IMR-90 (cell line): ENCODE measurements around the gene TTC7B. TPM values are rescaled to one million over a fixed set of nuclear protein-coding genes. Genes with fewer than 3 reads are reported as not detected.

Experiments
- ATAC-seq: fragments of 200-7000 bp; cut with Tn5 transposase; 2 replicates; pipeline ENCODE4 v1.9.1; 2020; ENCODE audit warnings: low read depth, mild to moderate bottlenecking, moderate library complexity
- BruUV-seq: library from RNA; stranded (reverse); fragments of 400-500 nt; replicated peaks from 2 replicates; lab custom pipeline; 2021; lab: Mats Ljungman, UMichigan
- CTCF ChIA-PET: fragments of 300-600 bp; formaldehyde crosslinking; extraction: SDS; loops from one replicate; lab custom pipeline; 2021; ENCODE audit warnings: antibody characterized with exemption; lab: Yijun Ruan, JAX
- POLR2A ChIA-PET: fragments of 300-600 bp; sonication (Branson Sonifier 250); formaldehyde crosslinking; loops from one replicate; lab custom pipeline; 2022; ENCODE audit warnings: antibody characterized with exemption; ENCODE audit not compliant: unreplicated experiment; lab: Charles Lee
- DNase-seq: peaks from one replicate; pipeline ENCODE4 v3.0.0; 2013
- H2AFZ ChIP-seq: replicated peaks from 2 replicates; pipeline ENCODE3; 2013; ENCODE audit warnings: low read length, mild to moderate bottlenecking; ENCODE audit not compliant: poor library complexity
- H2AK5ac ChIP-seq: 2 replicates; pipeline ENCODE4 v1.6.1; 2013; ENCODE audit warnings: low read depth, low read length, inconsistent platforms
- H2AK9ac ChIP-seq: replicated peaks from 2 replicates; pipeline ENCODE3; 2013; ENCODE audit warnings: mild to moderate bottlenecking, low read depth, low read length, moderate library complexity; ENCODE audit not compliant: poor library complexity
- H2BK120ac ChIP-seq: 2 replicates; pipeline ENCODE4 v1.6.1; 2013; ENCODE audit warnings: low read depth, low read length, inconsistent platforms
- H2BK15ac ChIP-seq: 3 replicates; pipeline ENCODE4 v1.6.1; 2013; ENCODE audit warnings: low read depth, low read length, inconsistent platforms
- H2BK20ac ChIP-seq: 2 replicates; pipeline ENCODE4 v1.6.1; 2013; ENCODE audit warnings: low read depth, mild to moderate bottlenecking, inconsistent platforms, low read length, moderate library complexity
- H2BK5ac ChIP-seq: 2 replicates; pipeline ENCODE4 v1.6.1; 2013; ENCODE audit warnings: mild to moderate bottlenecking, low read depth, low read length, inconsistent platforms; ENCODE audit not compliant: poor library complexity, severe bottlenecking
- H3K14ac ChIP-seq: replicated peaks from 2 replicates; pipeline ENCODE4 v1.6.1; 2013; ENCODE audit warnings: low read depth, low read length, inconsistent platforms
- H3K18ac ChIP-seq: 2 replicates; pipeline ENCODE4 v1.6.1; 2013; ENCODE audit warnings: low read depth, low read length, control low read depth
- H3K23ac ChIP-seq: 2 replicates; pipeline ENCODE4 v1.6.1; 2013; ENCODE audit warnings: low read depth, low read length, inconsistent platforms
- H3K27ac ChIP-seq: 2 replicates; pipeline ENCODE4 v1.5.1; 2013; ENCODE audit warnings: mild to moderate bottlenecking, control low read depth, low read length; ENCODE audit not compliant: insufficient read depth
- H3K27me3 ChIP-seq: 2 replicates; pipeline ENCODE4 v1.6.1; 2013; ENCODE audit warnings: low read length; ENCODE audit not compliant: control insufficient read depth, insufficient read depth
- H3K36me3 ChIP-seq: 2 replicates; pipeline ENCODE4 v1.6.1; 2013; ENCODE audit warnings: low read length, mixed read lengths; ENCODE audit not compliant: control insufficient read depth, insufficient read depth
- H3K4ac ChIP-seq: 2 replicates; pipeline ENCODE4 v1.6.1; 2013; ENCODE audit warnings: low read depth, low read length, inconsistent platforms
- H3K4me1 ChIP-seq: 2 replicates; pipeline ENCODE4 v1.6.1; 2013; ENCODE audit warnings: low read length, mixed read lengths; ENCODE audit not compliant: control insufficient read depth, insufficient read depth
- H3K4me2 ChIP-seq: 2 replicates; pipeline ENCODE4 v1.6.1; 2013; ENCODE audit warnings: low read depth, mild to moderate bottlenecking, control low read depth, low read length, moderate library complexity
- H3K4me3 ChIP-seq: 2 replicates; pipeline ENCODE4 v1.5.1; 2013; ENCODE audit warnings: low read depth, mild to moderate bottlenecking, control low read depth, low read length, moderate library complexity; ENCODE audit not compliant: insufficient read depth
- H3K56ac ChIP-seq: 2 replicates; pipeline ENCODE4 v1.6.1; 2013; ENCODE audit warnings: low read length, inconsistent platforms; ENCODE audit not compliant: insufficient read depth; ENCODE audit errors: extremely low read depth
- H3K79me1 ChIP-seq, 2 experiments: 2 replicates each; pipeline ENCODE4 v1.6.1; 2013; ENCODE audit warnings: low read length in 2 of 2, inconsistent platforms in 1 of 2, low read depth in 1 of 2
- H3K9ac ChIP-seq: 2 replicates; pipeline ENCODE4 v1.6.1; 2013; ENCODE audit warnings: low read depth, low read length, control low read depth
- H3K9me1 ChIP-seq: 2 replicates; pipeline ENCODE4 v1.6.1; 2013; ENCODE audit warnings: low read length, inconsistent platforms; ENCODE audit not compliant: insufficient read depth
- H3K9me3 ChIP-seq: 2 replicates; pipeline ENCODE4 v1.6.1; 2013; ENCODE audit warnings: low read length; ENCODE audit not compliant: control insufficient read depth, insufficient read depth
- H4K20me1 ChIP-seq: 2 replicates; pipeline ENCODE4 v1.6.1; 2013; ENCODE audit warnings: low read length, inconsistent platforms; ENCODE audit not compliant: insufficient read depth
- H4K5ac ChIP-seq: 2 replicates; pipeline ENCODE4 v1.6.1; 2013; ENCODE audit warnings: mild to moderate bottlenecking, low read depth, low read length, control low read depth
- H4K8ac ChIP-seq, 2 experiments: 2 replicates each; pipeline ENCODE4 v1.6.1; 2013; ENCODE audit warnings: low read depth in 2 of 2, low read length in 2 of 2, control low read depth in 1 of 2, inconsistent platforms in 1 of 2
- H4K91ac ChIP-seq: 2 replicates; pipeline ENCODE4 v1.6.1; 2013; ENCODE audit warnings: low read depth, low read length, inconsistent platforms; ENCODE audit not compliant: insufficient read depth
- BHLHE40 ChIP-seq: fragments of 150-350 bp; IDR thresholded peaks from 2 replicates; pipeline ENCODE4 v1.6.1; 2016; ENCODE audit warnings: mild to moderate bottlenecking, low read depth, low read length
- CEBPB ChIP-seq: IDR thresholded peaks from 2 replicates; pipeline ENCODE4 v1.6.1; 2012; ENCODE audit warnings: low read depth, low read length, improper control_type of control experiment
- CHD1 ChIP-seq: IDR thresholded peaks from 2 replicates; pipeline ENCODE4 v1.6.1; 2012; ENCODE audit warnings: low read depth, low read length, improper control_type of control experiment
- CTCF ChIP-seq: conservative IDR thresholded peaks from 2 replicates; pipeline ENCODE4 v1.5.1; 2012; ENCODE audit warnings: mild to moderate bottlenecking, low read depth, low read length, improper control_type of control experiment
- ELK1 ChIP-seq: fragments of 150-350 bp; IDR thresholded peaks from 2 replicates; pipeline ENCODE4 v1.6.1; 2016; ENCODE audit warnings: low read depth, mild to moderate bottlenecking, low read length, moderate library complexity, borderline replicate concordance
- FOS ChIP-seq: fragments of 150-350 bp; IDR thresholded peaks from 2 replicates; pipeline ENCODE4 v1.6.1; 2016; ENCODE audit warnings: low read depth, low read length
- MAFK ChIP-seq: IDR thresholded peaks from 2 replicates; pipeline ENCODE4 v1.6.1; 2012; ENCODE audit warnings: low read depth, low read length, improper control_type of control experiment
- MAZ ChIP-seq: IDR thresholded peaks from 2 replicates; pipeline ENCODE4 v1.6.1; 2012; ENCODE audit warnings: low read depth, mild to moderate bottlenecking, low read length, improper control_type of control experiment, moderate library complexity, borderline replicate concordance
- MXI1 ChIP-seq: IDR thresholded peaks from 2 replicates; pipeline ENCODE4 v1.6.1; 2012; ENCODE audit warnings: low read depth, mild to moderate bottlenecking, low read length, moderate library complexity, borderline replicate concordance
- NFE2L2 ChIP-seq: fragments of 150-350 bp; IDR thresholded peaks from 2 replicates; pipeline ENCODE4 v1.6.1; 2016; ENCODE audit warnings: low read depth, mild to moderate bottlenecking, low read length
- POLR2A ChIP-seq: IDR thresholded peaks from 2 replicates; pipeline ENCODE4 v1.6.1; 2012; ENCODE audit warnings: mild to moderate bottlenecking, low read depth, low read length
- RAD21 ChIP-seq: IDR thresholded peaks from 2 replicates; pipeline ENCODE4 v1.6.1; 2012; ENCODE audit warnings: low read length, improper control_type of control experiment
- RCOR1 ChIP-seq: IDR thresholded peaks from 2 replicates; pipeline ENCODE4 v1.6.1; 2012; ENCODE audit warnings: mild to moderate bottlenecking, low read length, improper control_type of control experiment; ENCODE audit not compliant: insufficient replicate concordance
- RFX5 ChIP-seq: IDR thresholded peaks from 2 replicates; pipeline ENCODE4 v1.8.0; 2012; ENCODE audit warnings: low read depth, mild to moderate bottlenecking, low read length, moderate library complexity
- SMC3 ChIP-seq: fragments of 150-350 bp; IDR thresholded peaks from 2 replicates; pipeline ENCODE4 v1.6.1; 2016; ENCODE audit warnings: low read depth, mild to moderate bottlenecking, antibody characterized with exemption, low read length, moderate library complexity
- WGBS, 2 experiments: methylation state at CpG; one replicate each; pipeline versions ENCODE4 v1.1.5 to v1.1.7; 2013; ENCODE audit warnings: missing lambda C conversion rate in 2 of 2; ENCODE audit not compliant: insufficient read length in 1 of 2; ENCODE audit errors: extremely low coverage in 2 of 2; 5-methylcytosine and 5-hydroxymethylcytosine counted together
- dilution Hi-C: fragments of 300-500 bp; cut with HindIII; formaldehyde crosslinking; loops from one replicate; pipeline ENCODE4 v1.14.3; 2018; ENCODE audit warnings: low sequenced_read_pairs; ENCODE audit not compliant: unreplicated experiment
- in situ Hi-C: fragments of 300-500 bp; cut with MboI; formaldehyde crosslinking; loops from 3 replicates; pipeline ENCODE4 v1.14.3; 2019; ENCODE audit warnings: low sequenced_read_pairs, inconsistent platforms, mixed read lengths
- intact Hi-C: fragments of 100-400 bp; cut with micrococcal nuclease; formaldehyde crosslinking; loops from 2 replicates; pipeline ENCODE4 v1.10.0; 2022
- polyA plus RNA-seq, 3 experiments: library from polyadenylated mRNA; depleted of rRNA; stranded (reverse); fragments of >200 nt; gene quantifications; 2 replicates each; pipeline ENCODE4 v1.2.3, GENCODE V29; 2012; ENCODE audit warnings: low replicate concordance in 1 of 3
- total RNA-seq: library from RNA; depleted of rRNA; stranded (reverse); fragments of >200 nt; gene quantifications from 2 replicates; pipeline ENCODE4 v1.2.3, GENCODE V29; 2012
- TF ChIP-seq, protein P1 (sequence below): fragments of 150-350 bp; IDR thresholded peaks from 2 replicates; pipeline ENCODE4 v1.6.1; 2017; ENCODE audit warnings: mild to moderate bottlenecking, antibody characterized with exemption, low read length, low read depth

The TTC7B gene
- total and polyA plus RNA-seq, 2 of the 4 experiments (the other 2 are of a cell fraction), result 18.1 to 35.3 TPM

DNA sequence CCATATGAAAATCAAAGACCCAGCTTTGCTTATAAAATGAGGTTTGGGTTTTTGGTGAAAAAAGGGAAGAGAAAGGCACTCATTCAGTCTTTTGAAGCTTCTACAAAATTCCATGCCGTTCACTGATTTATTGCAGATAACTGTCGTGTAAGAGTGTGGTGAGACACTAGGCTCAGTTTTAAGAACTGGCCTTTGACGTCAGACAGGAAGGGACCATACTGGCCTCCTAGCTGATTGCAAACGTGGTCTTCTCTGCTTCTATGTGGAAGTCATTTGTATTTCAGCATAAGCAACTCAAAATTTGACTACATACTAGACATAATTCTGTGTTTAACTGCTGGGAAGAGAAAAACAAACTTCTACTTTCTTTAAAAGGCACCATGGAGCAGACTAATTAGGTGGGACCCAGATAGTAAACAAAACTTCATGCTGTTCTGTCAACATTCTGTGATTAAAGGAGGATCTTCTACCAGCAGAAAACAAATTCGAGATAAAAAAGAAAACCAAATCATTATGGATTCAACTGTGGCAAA lies 168.7 kb downstream of the TTC7B start:
- POLR2A ChIA-PET, result no interaction called here
- H2BK120ac ChIP-seq, result no peak overlapping the region
- CTCF ChIA-PET, result no interaction called here
- no peak overlapping the region for H3K9ac ChIP-seq
- no peak overlapping the region for H2BK15ac ChIP-seq
- no peak overlapping the region for H2AK9ac ChIP-seq
- in situ Hi-C loops, result no loop called here
- WGBS, 2 experiments, result no CpG with 5 or more reads among the region's 5 CpGs
- H4K20me1 ChIP-seq, result no peaks in the 10 kb centered on the region
- peaks cover 9% of the 10 kb centered on the region; the same call in 1 of the 2 replicates for H3K4me1 ChIP-seq
- H2BK20ac ChIP-seq, result no peak overlapping the region
- H4K8ac ChIP-seq, result no peak overlapping the region
- TF ChIP-seq BHLHE40, result no peak
- no peak for TF ChIP-seq POLR2A
- TF ChIP-seq, protein P1, sequence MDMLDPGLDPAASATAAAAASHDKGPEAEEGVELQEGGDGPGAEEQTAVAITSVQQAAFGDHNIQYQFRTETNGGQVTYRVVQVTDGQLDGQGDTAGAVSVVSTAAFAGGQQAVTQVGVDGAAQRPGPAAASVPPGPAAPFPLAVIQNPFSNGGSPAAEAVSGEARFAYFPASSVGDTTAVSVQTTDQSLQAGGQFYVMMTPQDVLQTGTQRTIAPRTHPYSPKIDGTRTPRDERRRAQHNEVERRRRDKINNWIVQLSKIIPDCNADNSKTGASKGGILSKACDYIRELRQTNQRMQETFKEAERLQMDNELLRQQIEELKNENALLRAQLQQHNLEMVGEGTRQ, result no peak
- TF ChIP-seq RFX5, result no peak
- no peak for TF ChIP-seq ELK1
- TF ChIP-seq CHD1, result no peak
- no peak for TF ChIP-seq MXI1
- no peak for TF ChIP-seq CTCF
- TF ChIP-seq FOS, result no peak
- TF ChIP-seq RAD21, result no peak
- no peak for TF ChIP-seq SMC3
- no peak for TF ChIP-seq CEBPB
- no peak for TF ChIP-seq RCOR1
- no peak for TF ChIP-seq MAZ
- TF ChIP-seq MAFK, result no peak
- no peak for TF ChIP-seq NFE2L2
- dilution Hi-C loops, result no loop called here
- H3K9me3 ChIP-seq, result no peaks in the 10 kb centered on the region
- no peak overlapping the region for H3K14ac ChIP-seq
- no peak overlapping the region for H2AK5ac ChIP-seq
- DNase-seq (no peak), ATAC-seq (no peak)
- H3K27ac ChIP-seq, result no peak overlapping the region
- intact Hi-C loops, result no loop called here
- H4K5ac ChIP-seq, result no peak overlapping the region
- H3K9me1 ChIP-seq, result peaks cover 15% of the 10 kb centered on the region
- no peak overlapping the region for H2BK5ac ChIP-seq
- no peak overlapping the region for H2AFZ ChIP-seq
- peaks cover 9% of the 10 kb centered on the region for H3K36me3 ChIP-seq
- H3K4me2 ChIP-seq, result no peak overlapping the region
- H3K56ac ChIP-seq, result no peak overlapping the region
- no peak overlapping the region for H3K18ac ChIP-seq
- no peak overlapping the region for H3K23ac ChIP-seq
- H3K4ac ChIP-seq, result no peak overlapping the region
- H3K4me3 ChIP-seq, result no peak overlapping the region
- no peaks in the 10 kb centered on the region for H3K79me1 ChIP-seq
- no TSS peak for BruUV-seq
- no peak overlapping the region for H4K91ac ChIP-seq
- no peaks in the 10 kb centered on the region for H3K27me3 ChIP-seq
